ENCODE results near the gene SEC63. TPM values are rescaled to one million over a fixed set of nuclear protein-coding genes. Genes with fewer than 3 reads are reported as not detected.
"Not testable (repeated sequence)": the region's sequence is repeated elsewhere in the genome, so short reads cannot be mapped to it uniquely, and the experiment has no call there.

The SEC63 gene
- polyA plus RNA-seq, 1 donor = 67.0 TPM

DNA sequence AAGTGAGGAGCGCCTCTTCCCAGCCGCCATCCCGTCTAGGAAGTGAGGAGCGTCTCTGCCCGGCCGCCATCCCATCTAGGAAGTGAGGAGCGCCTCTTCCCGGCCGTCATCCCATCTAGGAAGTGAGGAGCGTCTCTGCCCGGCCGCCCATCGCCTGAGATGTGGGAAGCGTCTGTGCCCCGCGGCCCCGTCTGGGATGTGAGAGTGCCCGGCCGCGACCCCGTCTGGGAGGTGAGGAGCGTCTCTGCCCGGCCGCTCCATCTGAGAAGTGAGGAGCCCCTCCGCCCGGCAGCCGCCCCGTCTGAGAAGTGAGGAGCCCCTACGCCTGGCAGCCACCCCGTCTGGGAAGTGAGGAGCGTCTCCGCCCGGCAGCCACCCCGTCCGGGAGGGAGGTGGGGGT lies 23.8 kb downstream of the SEC63 start:
- DNase-seq; H3K36me3 ChIP-seq (ENCODE audit: control insufficient read depth, insufficient read depth, low read length); H3K4me3 ChIP-seq (ENCODE audit: low read length); H3K4me1 ChIP-seq (ENCODE audit: control insufficient read depth, insufficient read depth, low read length); H3K27ac ChIP-seq (ENCODE audit: low read length); H3K27me3 ChIP-seq (ENCODE audit: control insufficient read depth, insufficient read depth, low read length): not testable (repeated sequence)
- peaks cover 11% of the 10 kb centered on the region for H3K9me3 ChIP-seq (ENCODE audit: control insufficient read depth, low read depth, low read length)
- no CpG with 5 or more reads among the region's 35 CpGs for WGBS (ENCODE audit: insufficient coverage, low lambda C conversion rate)

DNA sequence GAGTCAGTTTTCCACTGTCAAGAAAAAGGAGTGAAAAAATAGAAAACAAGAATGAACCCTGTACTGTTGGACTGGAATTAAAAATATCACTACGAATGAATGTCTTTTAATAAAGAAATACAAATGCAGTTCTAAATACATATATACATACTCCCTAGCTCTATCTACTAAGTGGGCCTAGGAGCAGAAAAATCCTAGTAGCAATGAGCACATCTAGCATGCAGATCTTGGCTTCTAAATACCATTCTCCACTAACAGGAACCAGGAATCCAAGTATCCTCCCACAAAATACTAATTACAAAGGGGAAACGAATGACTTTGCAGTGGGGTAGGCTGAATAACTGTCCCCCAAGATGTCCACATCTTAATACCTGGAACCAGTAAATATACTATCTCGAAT lies 25.4 kb downstream of the SEC63 start:
- Histone ChIP-seq H3K36me3 (ENCODE audit: control insufficient read depth, insufficient read depth, low read length) (peaks cover 4% of the 10 kb centered on the region), H3K4me3 (ENCODE audit: low read length) (no peak overlapping the region), H3K4me1 (ENCODE audit: control insufficient read depth, insufficient read depth, low read length) (no peaks in the 10 kb centered on the region), H3K27me3 (ENCODE audit: control insufficient read depth, insufficient read depth, low read length) (no peaks in the 10 kb centered on the region), H3K27ac (ENCODE audit: low read length) (no peak overlapping the region), H3K9me3 (ENCODE audit: control insufficient read depth, low read depth, low read length) (peaks cover 11% of the 10 kb centered on the region)
- DNase-seq = no peak
- WGBS (ENCODE audit: insufficient coverage, low lambda C conversion rate) = 100% methylated on average over 1 of the region's 3 CpGs

DNA sequence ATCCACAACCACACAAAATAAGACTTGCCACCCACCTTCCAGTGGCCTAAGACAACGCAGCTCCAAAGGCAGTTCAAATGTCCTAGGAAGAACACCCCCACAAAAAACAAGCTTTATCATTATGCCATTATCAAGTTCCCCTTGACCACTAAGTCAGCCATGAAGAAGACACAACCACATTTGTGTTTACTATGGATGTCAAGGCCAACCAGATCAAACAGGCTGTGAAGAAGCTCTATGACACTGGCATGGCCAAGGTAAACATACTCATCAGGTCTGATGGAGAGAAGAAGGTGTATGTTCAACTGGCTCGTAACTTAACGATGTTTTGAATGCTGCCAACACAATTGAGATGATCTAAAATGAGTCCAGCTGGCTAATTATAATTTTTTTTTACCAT lies 26.1 kb downstream of the SEC63 start:
- no CpG with 5 or more reads among the region's 3 CpGs for WGBS (ENCODE audit: insufficient coverage, low lambda C conversion rate)

GRCh38 chr6:107928984-107929383 lies 29.0 kb downstream of the SEC63 start:
- Histone ChIP-seq H3K27ac (ENCODE audit: low read length) (no peak overlapping the region), H3K4me1 (ENCODE audit: control insufficient read depth, insufficient read depth, low read length) (no peaks in the 10 kb centered on the region), H3K9me3 (ENCODE audit: control insufficient read depth, low read depth, low read length) (peaks cover 8% of the 10 kb centered on the region), H3K36me3 (ENCODE audit: control insufficient read depth, insufficient read depth, low read length) (peaks cover 6% of the 10 kb centered on the region), H3K4me3 (ENCODE audit: low read length) (no peak overlapping the region), H3K27me3 (ENCODE audit: control insufficient read depth, insufficient read depth, low read length) (no peaks in the 10 kb centered on the region)
- no peak for DNase-seq
- WGBS (ENCODE audit: insufficient coverage, low lambda C conversion rate) = 20% methylated on average over 1 of the region's 2 CpGs

More for the DNA sequence above, 26.1 kb downstream of the SEC63 start:
- H3K4me3 ChIP-seq (ENCODE audit: low read length) = no peak overlapping the region
- no peak for DNase-seq
- H3K36me3 ChIP-seq (ENCODE audit: control insufficient read depth, insufficient read depth, low read length) = peaks cover 6% of the 10 kb centered on the region
- H3K27me3 ChIP-seq (ENCODE audit: control insufficient read depth, insufficient read depth, low read length) = no peaks in the 10 kb centered on the region
- H3K27ac ChIP-seq (ENCODE audit: low read length) = no peak overlapping the region
- no peaks in the 10 kb centered on the region for H3K4me1 ChIP-seq (ENCODE audit: control insufficient read depth, insufficient read depth, low read length)
- H3K9me3 ChIP-seq (ENCODE audit: control insufficient read depth, low read depth, low read length) = peaks cover 11% of the 10 kb centered on the region

- 90% methylated on average over 2 of the region's 10 CpGs for WGBS (ENCODE audit: insufficient coverage, low lambda C conversion rate)
- H3K27ac ChIP-seq (ENCODE audit: low read length) = not testable (repeated sequence)
These were observed 31.1 kb downstream of the SEC63 start for GRCh38 chr6:107926697-107927544.

DNA sequence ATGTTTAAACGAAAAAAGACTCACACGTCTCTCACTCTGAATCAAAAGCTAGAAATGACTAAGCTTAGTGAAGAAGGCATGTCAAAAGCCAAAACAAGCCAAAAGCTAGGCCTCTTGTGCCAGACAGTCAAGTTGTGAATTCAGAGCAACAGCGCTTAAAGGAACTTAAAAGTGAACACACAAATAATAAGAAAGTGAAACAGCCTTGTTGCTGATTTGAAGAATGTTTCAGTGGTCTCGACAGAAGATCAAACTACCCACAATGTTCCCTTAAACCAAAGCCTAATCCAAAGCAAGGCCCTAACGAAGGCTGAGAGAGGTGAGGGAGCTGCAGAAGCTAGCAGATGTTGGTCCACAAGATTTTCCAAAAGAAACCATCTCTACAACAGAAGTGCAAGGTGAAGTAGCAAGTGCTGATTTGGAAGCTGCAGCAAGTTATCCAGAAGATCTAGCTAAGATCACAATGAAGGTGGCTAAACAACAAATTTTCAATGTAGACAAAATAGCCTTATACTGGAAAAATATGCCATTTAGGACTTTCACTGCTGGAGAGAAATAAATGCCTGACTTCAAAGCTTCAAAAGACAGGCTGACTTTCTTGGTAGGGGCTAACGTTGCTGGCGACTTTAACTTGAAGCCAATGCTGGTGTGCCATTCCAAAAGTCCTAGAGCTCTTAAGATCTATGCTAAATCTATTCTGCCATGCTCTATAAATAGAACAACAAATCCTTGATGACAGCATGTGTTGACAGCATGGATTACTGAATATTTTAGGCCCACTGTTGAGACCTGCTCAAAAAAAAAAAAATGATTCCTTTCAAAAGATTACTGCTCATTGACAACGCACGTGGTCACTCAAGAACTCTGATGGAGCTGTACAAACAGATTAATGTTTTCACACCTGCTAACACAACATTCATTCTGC lies 40.3 kb downstream of the SEC63 start:
- WGBS (ENCODE audit: insufficient coverage, low lambda C conversion rate) = 100% methylated on average over 2 of the region's 9 CpGs

More at GRCh38 chr6:107926697-107927544, 31.1 kb downstream of the SEC63 start:
- H3K9me3 ChIP-seq (ENCODE audit: control insufficient read depth, low read depth, low read length); H3K4me1 ChIP-seq (ENCODE audit: control insufficient read depth, insufficient read depth, low read length); H3K27me3 ChIP-seq (ENCODE audit: control insufficient read depth, insufficient read depth, low read length); H3K36me3 ChIP-seq (ENCODE audit: control insufficient read depth, insufficient read depth, low read length); DNase-seq; H3K4me3 ChIP-seq (ENCODE audit: low read length): not testable (repeated sequence)

GRCh38 chr6:107916961-107917360 lies 41.0 kb downstream of the SEC63 start:
- not testable (repeated sequence) for H3K27ac ChIP-seq (ENCODE audit: low read length); H3K4me1 ChIP-seq (ENCODE audit: control insufficient read depth, insufficient read depth, low read length); H3K4me3 ChIP-seq (ENCODE audit: low read length); H3K27me3 ChIP-seq (ENCODE audit: control insufficient read depth, insufficient read depth, low read length); DNase-seq; H3K9me3 ChIP-seq (ENCODE audit: control insufficient read depth, low read depth, low read length)
- no CpG with 5 or more reads among the region's 6 CpGs for WGBS (ENCODE audit: insufficient coverage, low lambda C conversion rate)
- H3K36me3 ChIP-seq (ENCODE audit: control insufficient read depth, insufficient read depth, low read length) = peaks cover 40% of the 10 kb centered on the region

More for the DNA sequence above, 40.3 kb downstream of the SEC63 start:
- no peak overlapping the region for H3K27ac ChIP-seq (ENCODE audit: low read length)
- no peaks in the 10 kb centered on the region for H3K4me1 ChIP-seq (ENCODE audit: control insufficient read depth, insufficient read depth, low read length)
- DNase-seq = no peak
- no peak overlapping the region for H3K4me3 ChIP-seq (ENCODE audit: low read length)
- peaks cover 36% of the 10 kb centered on the region for H3K36me3 ChIP-seq (ENCODE audit: control insufficient read depth, insufficient read depth, low read length)
- no peaks in the 10 kb centered on the region for H3K27me3 ChIP-seq (ENCODE audit: control insufficient read depth, insufficient read depth, low read length)
- peaks cover 5% of the 10 kb centered on the region for H3K9me3 ChIP-seq (ENCODE audit: control insufficient read depth, low read depth, low read length)

DNA sequence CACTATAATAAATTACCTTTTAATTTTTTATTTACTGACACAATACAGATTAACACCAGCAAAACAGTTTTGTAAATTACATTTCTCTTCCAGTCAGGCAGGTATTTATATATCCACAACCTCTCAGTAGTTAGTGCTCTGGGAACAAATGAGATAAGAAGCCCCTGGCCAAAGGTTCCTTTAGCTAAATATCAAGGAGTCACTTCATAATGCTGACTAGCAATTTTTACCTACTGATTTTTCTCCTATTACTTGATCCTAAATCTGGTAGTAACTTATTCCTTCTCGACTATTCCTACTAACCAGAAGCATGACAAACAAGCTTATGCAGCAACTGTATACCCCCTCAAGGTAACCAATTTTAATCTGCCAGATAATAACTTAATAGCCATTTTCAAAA lies 46.3 kb downstream of the SEC63 start:
- H3K9me3 ChIP-seq (ENCODE audit: control insufficient read depth, low read depth, low read length) = no peaks in the 10 kb centered on the region
- WGBS (ENCODE audit: insufficient coverage, low lambda C conversion rate) = 43% methylated on average over 1 of the region's 1 CpG
- peaks cover 2% of the 10 kb centered on the region for H3K4me1 ChIP-seq (ENCODE audit: control insufficient read depth, insufficient read depth, low read length)
- H3K4me3 ChIP-seq (ENCODE audit: low read length) = no peak overlapping the region
- H3K27me3 ChIP-seq (ENCODE audit: control insufficient read depth, insufficient read depth, low read length) = no peaks in the 10 kb centered on the region
- H3K36me3 ChIP-seq (ENCODE audit: control insufficient read depth, insufficient read depth, low read length) = peaks cover 32% of the 10 kb centered on the region
- peak; percentile 9 to 50 for DNase-seq
- H3K27ac ChIP-seq (ENCODE audit: low read length) = no peak overlapping the region

GRCh38 chr6:107894809-107895396 lies 63.1 kb downstream of the SEC63 start:
- Histone ChIP-seq H3K4me1 (ENCODE audit: control insufficient read depth, insufficient read depth, low read length) (no peaks in the 10 kb centered on the region), H3K4me3 (ENCODE audit: low read length) (no peak overlapping the region), H3K27ac (ENCODE audit: low read length) (peak overlapping the region; percentile 33), H3K9me3 (ENCODE audit: control insufficient read depth, low read depth, low read length) (no peaks in the 10 kb centered on the region), H3K36me3 (ENCODE audit: control insufficient read depth, insufficient read depth, low read length) (peaks cover 43% of the 10 kb centered on the region), H3K27me3 (ENCODE audit: control insufficient read depth, insufficient read depth, low read length) (no peaks in the 10 kb centered on the region)
- peak; percentile 14 to 64 for DNase-seq

- not testable (repeated sequence) for DNase-seq; H3K9me3 ChIP-seq (ENCODE audit: control insufficient read depth, low read depth, low read length); H3K4me3 ChIP-seq (ENCODE audit: low read length); H3K4me1 ChIP-seq (ENCODE audit: control insufficient read depth, insufficient read depth, low read length); H3K27me3 ChIP-seq (ENCODE audit: control insufficient read depth, insufficient read depth, low read length); H3K27ac ChIP-seq (ENCODE audit: low read length)
- 100% methylated on average over 1 of the region's 4 CpGs for WGBS (ENCODE audit: insufficient coverage, low lambda C conversion rate)
- H3K36me3 ChIP-seq (ENCODE audit: control insufficient read depth, insufficient read depth, low read length) = peaks cover 32% of the 10 kb centered on the region
These were observed 67.6 kb downstream of the SEC63 start for GRCh38 chr6:107890431-107890830.

Measured in large intestine (tissue), 3 donors.